Subcutaneous adipose tissue (tissue), 4 donors: ENCODE data around the gene ATM. TPM values are rescaled to one million over a fixed set of nuclear protein-coding genes. Genes with fewer than 3 reads are reported as not detected.

Source experiments
- CTCF ChIP-seq: fragments of 450-650 bp; IDR thresholded peaks from one replicate; pipeline ENCODE4 v1.5.1; 2016; ENCODE audit warnings: low read depth, mild to moderate bottlenecking, control low read depth, antibody characterized with exemption, moderate library complexity
- total RNA-seq, 4 donors: library from RNA; depleted of rRNA; stranded (reverse); fragments of >200 nt; gene quantifications; one replicate each; pipeline ENCODE4 v1.1.0, GENCODE V29; 2016

Gene ATM
- total RNA-seq, 4 donors from 2014 or later = 72.9 to 109 (median 102) TPM

GRCh38 chr11:108213784-108214183, 9.1 kb upstream of the ATM start:
- no peak for TF ChIP-seq CTCF

GRCh38 chr11:108216988-108217387, 5.9 kb upstream of the ATM start:
- TF ChIP-seq CTCF = no peak

GRCh38 chr11:108218455-108218854, 4.4 kb upstream of the ATM start:
- TF ChIP-seq CTCF = no peak

GRCh38 chr11:108218912-108219783, 3.7 kb upstream of the ATM start:
- TF ChIP-seq CTCF = no peak

- no peak for TF ChIP-seq CTCF
Measured at GRCh38 chr11:108220721-108221336, 2.0 kb upstream of the ATM start.

- TF ChIP-seq CTCF = no peak
Measured at GRCh38 chr11:108221371-108221770, 1.5 kb upstream of the ATM start.

- TF ChIP-seq CTCF = no peak
Measured at GRCh38 chr11:108221911-108222573, 825 bp upstream of the ATM start.
